ENCODE data around the gene EFNB3.

EFNB3 gene

GRCh38 chr17:7700510-7700909 is 4.5 kb upstream of the EFNB3 start:
- no peak for DNase-seq (ENCODE audit: low spot score)

- no peak for DNase-seq (ENCODE audit: low spot score)
Measured at GRCh38 chr17:7701681-7702080, 3.3 kb upstream of the EFNB3 start.

GRCh38 chr17:7702776-7703175 is 2.2 kb upstream of the EFNB3 start:
- DNase-seq (ENCODE audit: low spot score): no peak

- no peak for DNase-seq (ENCODE audit: low spot score)
Measured at GRCh38 chr17:7703584-7704479, 1.2 kb upstream of the EFNB3 start.

GRCh38 chr17:7705269-7706255 is 560 bp downstream of the EFNB3 start:
- DNase-seq (ENCODE audit: low spot score): no peak

- DNase-seq (ENCODE audit: low spot score): no peak
Measured at GRCh38 chr17:7706631-7707354, 1.8 kb downstream of the EFNB3 start.

GRCh38 chr17:7707446-7707845 is 2.4 kb downstream of the EFNB3 start:
- DNase-seq (ENCODE audit: low spot score): no peak

GRCh38 chr17:7707858-7708750 is 3.1 kb downstream of the EFNB3 start:
- no peak for DNase-seq (ENCODE audit: low spot score)

- DNase-seq (ENCODE audit: low spot score): no peak
Measured at GRCh38 chr17:7709031-7709430, 4.0 kb downstream of the EFNB3 start.

- peak; percentile 50 for DNase-seq (ENCODE audit: low spot score)
Measured at GRCh38 chr17:7710301-7710700, 5.3 kb downstream of the EFNB3 start.

GRCh38 chr17:7711051-7711755 is 6.2 kb downstream of the EFNB3 start:
- DNase-seq (ENCODE audit: low spot score): no peak

GRCh38 chr17:7712111-7712771 is 7.2 kb downstream of the EFNB3 start:
- DNase-seq (ENCODE audit: low spot score): no peak

- no peak for DNase-seq (ENCODE audit: low spot score)
Measured at GRCh38 chr17:7713782-7714181, 8.8 kb downstream of the EFNB3 start.

- DNase-seq (ENCODE audit: low spot score): no peak
Measured at GRCh38 chr17:7714721-7715594, 10.0 kb downstream of the EFNB3 start.

GRCh38 chr17:7715936-7716886 is 11.2 kb downstream of the EFNB3 start:
- DNase-seq (ENCODE audit: low spot score): no peak

- peak; percentile 75 for DNase-seq (ENCODE audit: low spot score)
Measured at GRCh38 chr17:7716901-7717755, 12.1 kb downstream of the EFNB3 start, which contains the start of gene DNAH2. Gene DNAH2 (plus strand): TSS chr17:7717744. CDS start chr17:7719735, 1,991 bp downstream.
